Measurements from ENCODE around the gene RPL31.
"Not testable (repeated sequence)": the region's sequence is repeated elsewhere in the genome, so short reads cannot be mapped to it uniquely, and the experiment has no call there.

The RPL31 gene

DNA sequence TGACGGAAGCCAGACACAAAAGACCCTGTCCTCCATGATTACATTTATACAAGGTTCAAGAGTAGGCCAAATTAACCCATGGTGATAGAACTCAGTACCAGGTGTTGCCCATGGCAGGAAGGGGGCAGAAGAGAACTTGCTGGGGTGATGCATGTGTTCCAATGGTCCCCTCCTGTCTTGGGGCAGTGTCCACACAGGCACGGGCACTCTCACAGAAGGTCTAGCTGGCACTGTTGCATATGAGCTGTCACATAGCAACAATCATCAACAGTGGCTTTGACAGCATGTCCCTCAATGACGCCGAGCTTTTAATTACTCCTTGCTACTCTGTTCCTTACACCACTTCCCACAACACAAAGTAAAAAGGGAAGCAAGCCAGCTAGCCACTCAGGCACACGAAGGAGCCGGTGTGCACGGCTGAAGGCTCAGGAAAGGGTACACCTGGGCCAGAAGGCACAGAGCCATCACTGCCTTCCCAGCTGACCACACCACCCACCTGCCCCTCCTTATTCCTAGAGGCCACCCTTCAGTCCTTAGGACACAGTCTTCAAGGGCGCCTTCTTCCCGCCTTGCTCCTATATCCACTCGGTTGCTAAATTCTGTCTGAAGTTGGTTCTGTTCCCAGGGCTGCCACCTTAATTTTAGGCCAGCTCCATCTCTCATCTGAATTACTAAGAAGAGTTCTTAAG is 28.9 kb downstream of the RPL31 start:
- no peak for DNase-seq

DNA sequence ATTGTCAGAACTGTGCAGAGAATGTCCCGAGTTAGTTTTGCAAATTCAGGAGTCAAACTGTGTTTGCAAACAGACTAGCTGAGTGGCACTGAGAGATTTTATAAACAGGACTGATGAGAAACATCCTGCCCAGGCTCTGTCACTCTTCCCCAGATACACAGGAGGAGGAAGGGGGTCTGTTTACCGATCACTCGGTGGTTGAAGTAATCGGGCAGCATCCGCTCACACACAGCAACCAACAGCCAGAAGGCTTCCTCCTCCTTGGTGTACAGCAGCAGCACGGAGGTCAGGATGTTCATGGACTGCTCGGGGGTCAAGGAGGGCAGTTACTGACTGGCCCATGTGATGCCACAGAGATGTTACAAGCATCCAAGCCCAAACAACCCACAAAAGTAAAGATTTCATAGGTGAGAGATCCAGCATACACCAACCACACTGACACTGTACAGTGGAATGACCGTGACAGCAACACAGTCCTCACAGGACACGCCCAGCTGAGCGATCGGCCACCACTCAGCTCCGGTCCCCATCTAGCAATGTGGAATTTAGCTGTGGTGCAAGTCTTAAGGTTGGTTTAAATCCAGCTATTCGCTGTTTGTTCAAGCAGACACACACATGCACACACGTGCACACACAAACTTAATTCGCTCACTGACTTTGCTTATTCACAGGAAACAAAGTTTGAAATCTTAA is 30.1 kb downstream of the RPL31 start:
- DNase-seq, result no peak

DNA sequence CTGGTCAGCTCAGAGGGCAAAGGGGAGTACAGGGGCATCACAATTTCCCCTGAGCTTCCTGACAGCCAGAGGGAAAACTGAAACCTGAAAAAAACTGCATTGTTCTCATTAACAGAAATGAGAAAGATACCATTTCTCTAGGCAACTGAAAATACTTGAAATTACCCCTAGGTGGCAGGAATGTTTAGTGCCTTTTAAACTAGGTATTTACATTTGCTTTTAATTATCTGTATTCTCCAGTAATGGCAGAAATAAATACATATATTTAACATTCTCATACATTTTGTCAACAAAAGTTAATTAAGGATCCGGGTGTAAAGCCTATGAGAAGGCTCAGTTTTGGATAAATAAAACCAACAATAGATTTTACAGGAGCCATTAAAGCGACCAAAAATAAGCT is 34.5 kb downstream of the RPL31 start:
- no peak for DNase-seq

DNA sequence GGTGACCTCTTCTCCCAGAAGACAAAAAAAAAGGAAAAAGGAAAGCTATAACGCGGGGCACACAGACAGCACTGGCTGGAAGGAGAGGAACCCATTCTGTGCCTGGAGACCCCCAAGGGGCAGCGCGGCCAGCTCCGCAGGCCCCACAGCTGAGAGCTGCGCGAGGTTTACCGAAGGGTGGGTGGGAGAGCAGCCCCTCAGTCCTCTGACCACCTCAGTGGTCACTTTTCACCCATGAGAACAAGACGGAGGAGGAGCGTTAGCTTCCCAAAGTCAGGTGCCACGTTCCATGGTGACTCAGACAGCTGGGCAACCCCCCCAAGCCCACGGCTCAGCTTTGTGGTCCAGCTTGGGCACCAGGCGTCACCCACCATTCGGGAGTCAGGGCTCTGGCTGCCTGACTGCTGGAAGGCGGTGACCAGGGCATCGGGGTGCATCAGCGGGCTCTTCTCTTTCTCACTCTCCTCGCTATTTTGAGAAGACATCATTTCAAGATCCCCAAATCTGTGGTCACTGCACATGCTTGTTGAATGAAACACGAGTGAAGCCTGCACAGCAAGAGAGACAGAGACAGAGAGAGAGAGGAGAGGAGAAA is 35.2 kb downstream of the RPL31 start:
- no peak for DNase-seq

DNA sequence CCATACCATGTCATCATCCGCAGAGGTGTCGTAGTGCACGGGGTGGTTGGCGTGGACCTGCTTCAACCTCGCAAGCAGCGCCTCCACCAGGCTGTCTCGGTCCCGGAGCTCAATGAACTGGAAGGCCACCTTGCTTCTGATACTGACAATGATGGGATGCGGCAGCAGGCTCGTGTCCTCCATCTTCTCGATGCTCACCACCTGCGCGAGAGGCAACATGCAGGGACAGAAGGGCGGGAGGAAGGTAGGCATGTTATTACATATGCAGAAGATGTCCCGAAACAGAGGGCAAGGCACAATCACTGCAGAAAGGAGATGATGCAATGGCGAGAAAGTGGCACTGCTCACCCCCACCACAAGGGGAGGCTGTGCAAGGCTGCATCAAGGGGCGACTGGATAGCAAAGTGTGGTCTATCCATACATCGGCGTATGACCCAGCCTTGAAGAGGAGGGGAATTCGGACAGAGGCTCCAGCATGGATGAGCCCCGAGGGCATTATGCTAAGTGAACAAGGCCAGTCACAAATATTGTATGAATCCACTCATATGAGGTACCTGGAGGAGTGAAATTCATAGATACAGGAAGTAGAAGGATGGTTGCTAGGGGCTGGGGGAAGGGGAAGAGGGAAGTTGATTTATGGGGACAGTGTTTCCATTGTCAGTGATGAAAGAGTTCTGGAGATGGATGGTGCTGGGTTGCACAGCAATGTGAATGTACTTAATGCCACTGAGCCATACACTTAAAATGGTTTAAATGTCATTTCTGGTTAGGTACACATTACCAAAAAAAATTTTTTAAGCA is 36.6 kb downstream of the RPL31 start:
- peak; percentile 3 for DNase-seq

DNA sequence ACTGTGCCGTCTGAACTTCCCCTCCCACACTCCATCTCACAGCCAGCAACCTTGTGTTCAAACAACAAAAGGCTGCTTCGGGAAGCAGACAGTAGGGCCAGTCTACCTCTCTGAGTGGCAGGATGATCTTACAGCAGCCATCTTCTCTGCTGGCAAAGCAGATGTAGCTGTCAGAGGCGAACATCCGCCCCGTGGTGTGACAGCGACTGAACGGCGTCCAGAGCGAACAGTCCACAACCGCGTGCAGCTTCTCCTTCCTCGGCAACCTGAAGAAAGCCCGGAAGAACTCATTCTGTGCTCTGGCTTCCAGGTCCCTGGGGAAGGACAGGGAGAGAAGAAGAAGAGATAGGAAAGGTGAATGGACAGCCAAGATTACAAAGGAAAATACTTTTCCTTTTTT is 38.0 kb downstream of the RPL31 start:
- DNase-seq, result no peak

DNA sequence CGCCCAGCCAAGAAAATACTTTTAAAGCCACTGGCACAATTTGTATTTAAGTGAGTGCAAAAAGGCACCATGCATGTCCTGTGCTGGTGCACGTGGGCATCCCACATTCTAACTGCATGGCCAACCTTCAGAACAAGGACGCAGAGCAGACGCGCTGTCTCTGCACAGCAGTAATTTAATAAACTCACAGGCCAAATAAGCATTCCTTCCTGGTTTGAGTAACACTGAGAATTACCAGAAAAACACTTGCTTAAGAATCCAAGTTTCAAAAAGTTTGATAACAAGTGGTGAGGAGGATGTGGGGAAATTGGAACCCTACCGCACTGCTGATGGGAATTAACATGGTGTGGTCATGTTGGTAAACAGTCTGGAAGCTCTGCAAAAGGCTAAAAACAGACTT is 38.7 kb downstream of the RPL31 start:
- DNase-seq, result no peak

DNA sequence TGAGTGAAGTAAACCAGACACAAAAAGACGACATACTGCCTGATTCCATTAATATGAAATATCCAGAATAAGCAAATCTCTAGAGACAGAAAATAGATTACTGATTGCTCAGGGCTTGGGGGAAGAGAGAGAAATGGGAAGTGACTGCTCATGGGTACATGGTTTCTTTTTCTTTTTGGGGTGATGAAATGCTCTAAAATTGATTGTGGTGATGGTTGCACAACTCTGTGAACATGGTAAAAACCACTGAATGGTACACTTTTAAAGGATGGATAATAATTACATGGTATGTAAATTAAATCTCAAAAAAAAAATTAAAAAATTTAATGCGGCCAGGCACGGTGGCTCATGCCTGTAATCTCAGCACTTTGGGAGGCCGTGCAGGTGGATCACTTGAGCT is 39.3 kb downstream of the RPL31 start:
- no peak for DNase-seq

DNA sequence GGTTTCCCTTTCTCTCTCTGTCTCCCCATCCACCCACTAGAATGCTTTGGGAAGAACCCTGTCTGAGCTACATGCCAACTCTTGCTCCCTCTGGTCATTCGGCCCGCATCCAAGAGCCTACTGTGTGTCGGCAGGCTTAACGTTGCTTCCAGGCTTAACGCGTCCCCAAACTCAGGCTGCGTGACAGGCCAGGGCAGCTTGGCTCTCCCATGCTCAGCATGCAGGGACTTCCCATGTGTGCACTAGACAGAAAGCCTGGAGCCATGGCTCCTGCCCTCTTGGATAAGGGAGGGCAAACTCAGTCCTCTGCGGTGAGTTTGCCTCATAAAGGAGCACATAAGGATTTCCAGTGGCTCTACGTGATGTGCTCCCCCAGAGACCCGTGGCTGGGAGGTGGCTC is 43.2 kb downstream of the RPL31 start:
- no peak for DNase-seq

DNA sequence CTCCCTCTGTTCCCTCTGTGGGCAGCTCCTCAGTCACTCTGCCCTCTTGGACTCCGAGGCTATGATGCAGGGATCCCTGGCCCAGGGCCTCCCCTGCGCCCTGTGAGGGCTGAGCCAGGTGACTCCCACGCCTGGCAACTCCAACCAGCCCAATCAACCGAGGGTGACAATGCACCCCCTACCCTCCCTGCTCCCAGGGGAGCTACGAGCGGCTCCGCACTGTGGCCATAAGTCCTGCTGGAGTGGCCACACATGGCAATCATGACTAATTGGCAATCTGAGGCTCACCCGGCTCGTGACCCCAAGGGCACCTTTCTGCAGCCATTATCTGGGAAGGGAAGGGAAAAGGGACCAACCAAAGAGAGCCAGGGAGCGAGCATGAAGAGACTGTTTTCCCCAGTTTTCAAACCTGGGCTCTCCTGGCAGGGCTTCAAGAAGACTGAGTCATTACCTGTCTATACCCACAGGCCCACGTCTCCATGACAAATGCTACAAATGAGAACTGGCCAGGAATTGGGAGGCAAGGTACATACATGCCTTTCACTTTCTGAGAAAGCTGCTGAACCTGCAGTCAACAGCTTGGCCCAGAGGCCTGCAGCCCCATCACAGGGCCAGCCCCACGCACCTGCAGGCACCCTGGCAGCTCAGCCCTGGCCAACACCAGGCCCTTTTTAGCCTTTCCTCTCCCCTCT is 45.1 kb downstream of the RPL31 start:
- DNase-seq, result no peak

DNA sequence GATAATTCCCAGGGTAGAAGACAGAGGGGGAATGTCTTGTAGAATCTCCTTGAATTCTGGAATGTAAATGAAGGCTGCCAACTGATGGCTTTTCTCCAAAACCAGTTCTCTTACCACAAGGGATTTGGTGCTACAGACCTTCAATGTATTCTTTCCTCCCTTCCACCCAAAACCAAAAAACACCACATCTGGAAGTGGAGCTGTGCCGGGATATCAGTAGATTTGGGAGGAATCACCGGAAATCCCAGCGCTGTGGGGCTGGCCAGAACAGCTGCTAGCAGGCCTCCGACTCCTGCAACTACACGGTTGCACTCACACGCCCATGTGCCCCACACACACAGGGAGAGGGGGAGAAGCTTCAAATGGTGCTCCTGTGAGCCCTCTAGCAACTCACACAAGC is 45.7 kb downstream of the RPL31 start:
- no peak for DNase-seq

DNA sequence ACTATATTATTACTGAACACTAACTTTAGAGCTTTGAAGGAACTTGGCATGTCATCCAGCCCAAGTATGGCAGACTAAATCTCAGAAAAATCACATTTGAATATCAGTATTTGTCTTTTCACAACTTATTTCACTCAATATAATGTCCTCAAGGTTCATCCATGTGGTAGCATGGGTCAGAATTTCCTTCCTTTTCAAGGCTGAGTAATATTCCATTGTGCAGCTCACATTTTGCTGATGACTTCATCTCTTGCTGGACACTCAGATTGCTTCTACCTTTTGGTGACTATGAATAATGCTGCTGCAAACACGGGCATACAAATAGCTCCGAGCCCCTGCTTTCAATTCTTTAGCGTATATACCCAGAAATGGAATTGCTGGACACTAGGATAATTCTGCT is 46.7 kb downstream of the RPL31 start:
- DNase-seq, result no peak

DNA sequence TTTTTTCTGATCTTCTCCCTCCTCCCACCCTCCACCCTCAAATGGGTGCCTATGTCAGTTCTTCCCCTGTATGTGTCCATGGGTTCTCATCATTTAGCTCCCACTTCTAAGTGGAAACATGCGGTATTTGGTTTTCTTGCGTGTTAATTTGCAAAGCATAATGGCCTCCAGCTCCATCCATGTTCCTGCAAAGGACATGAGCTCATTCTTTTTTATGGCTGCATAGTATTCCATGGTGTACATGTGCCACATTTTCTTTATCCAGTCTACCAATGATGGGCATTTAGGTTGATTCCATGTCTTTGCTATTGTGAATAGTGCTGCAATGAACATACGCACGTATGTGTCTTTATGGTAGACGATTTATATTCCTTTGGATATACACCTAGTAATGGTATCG is 48.8 kb downstream of the RPL31 start:
- not testable (repeated sequence) for DNase-seq

DNA sequence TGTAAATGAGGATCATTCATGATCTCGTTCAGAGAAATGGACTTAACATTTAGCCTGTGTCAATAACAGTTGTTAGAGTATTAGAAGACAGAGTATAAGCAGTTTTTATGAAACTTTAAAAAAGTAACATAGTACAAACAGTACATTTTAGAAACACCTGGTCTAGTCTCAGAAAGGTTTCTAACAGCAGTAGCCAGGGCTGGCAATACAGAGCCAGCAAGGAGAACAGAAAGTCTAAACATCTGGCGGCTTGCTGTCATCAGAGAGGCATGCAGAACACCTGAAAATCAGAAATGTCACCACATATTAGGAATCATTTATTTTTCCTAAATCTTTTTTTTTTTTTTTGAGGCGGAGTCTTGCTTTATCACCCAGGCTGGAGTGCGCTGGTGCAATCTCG is 50.1 kb downstream of the RPL31 start:
- no peak for DNase-seq

DNA sequence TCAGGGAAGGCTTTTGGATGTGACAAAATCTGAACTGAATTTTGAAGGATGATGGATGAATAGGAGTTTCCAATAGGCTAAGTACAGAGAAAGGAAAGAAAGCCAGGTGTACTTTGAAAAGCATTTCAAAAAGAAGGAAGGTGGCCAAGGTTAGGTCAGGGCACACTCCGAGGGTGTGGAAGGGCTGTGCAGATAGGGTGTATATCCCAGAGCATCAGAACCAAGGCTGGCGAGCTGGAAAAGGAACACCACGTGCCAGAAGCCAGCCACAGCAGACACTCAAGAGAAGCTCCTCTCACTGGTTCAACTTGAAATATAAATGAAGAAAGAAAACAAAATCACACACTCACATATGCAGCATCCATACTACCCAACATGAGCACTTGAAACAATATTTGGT is 51.0 kb downstream of the RPL31 start:
- no peak for DNase-seq
